Skeletal muscle satellite cell (primary cell): Measurements from ENCODE around the gene AK1. TPM values are rescaled to one million over a fixed set of nuclear protein-coding genes. Genes with fewer than 3 reads are reported as not detected.

Source experiments
- H3K27me3 ChIP-seq: 2 replicates; pipeline ENCODE4 v1.7.0; 2013; ENCODE audit warnings: low read length; ENCODE audit not compliant: control insufficient read depth, insufficient read depth
- H3K36me3 ChIP-seq: 2 replicates; pipeline ENCODE4 v1.7.0; 2013; ENCODE audit warnings: mild to moderate bottlenecking, control low read depth, low read length; ENCODE audit not compliant: insufficient read depth
- H3K4me1 ChIP-seq: 2 replicates; pipeline ENCODE4 v1.7.0; 2013; ENCODE audit warnings: low read length; ENCODE audit not compliant: control insufficient read depth, insufficient read depth
- H3K4me2 ChIP-seq: 2 replicates; pipeline ENCODE4 v1.7.0; 2013; ENCODE audit warnings: mild to moderate bottlenecking, low read length
- H3K4me3 ChIP-seq: 2 replicates; pipeline ENCODE4 v1.7.0; 2013; ENCODE audit warnings: low read length
- H3K9ac ChIP-seq: 2 replicates; pipeline ENCODE4 v1.7.0; 2013; ENCODE audit warnings: mild to moderate bottlenecking, low read depth, low read length, moderate library complexity
- H3K9me3 ChIP-seq: replicated peaks from 2 replicates; pipeline ENCODE4 v1.7.0; 2013; ENCODE audit warnings: mild to moderate bottlenecking, control low read depth, low read length
- small RNA-seq: library from RNA; depleted of rRNA; stranded (forward); fragments of <200 nt; gene quantifications from one replicate; pipeline ENCODE3, GENCODE V24; 2012

The AK1 gene

DNA sequence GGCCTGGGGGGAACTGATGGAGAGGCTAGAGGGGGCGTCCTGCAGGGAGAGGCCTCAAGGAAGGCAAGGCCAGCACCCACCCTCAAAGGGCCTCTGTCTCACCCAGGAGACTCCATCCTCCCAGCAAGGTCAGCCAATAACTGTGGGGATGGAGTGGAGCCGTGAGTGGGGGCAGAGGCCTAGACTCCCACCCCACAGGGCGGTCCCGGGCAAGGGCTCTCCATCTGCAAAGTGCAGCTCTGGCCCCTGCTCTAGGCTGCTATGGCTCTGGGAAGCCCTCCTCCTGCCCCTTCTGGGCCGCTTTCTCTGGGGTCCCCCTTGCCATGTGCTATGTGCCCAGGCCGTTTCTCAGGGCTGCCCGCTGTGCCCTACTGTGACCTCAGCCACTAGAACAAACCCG is 60.7 kb downstream of the AK1 start:
- Histone ChIP-seq H3K4me3 (no peak overlapping the region), H3K4me1 (no peaks in the 10 kb centered on the region), H3K9me3 (no peaks in the 10 kb centered on the region), H3K36me3 (peaks cover 84% of the 10 kb centered on the region), H3K4me2 (no peak overlapping the region), H3K27me3 (no peaks in the 10 kb centered on the region), H3K9ac (no peak overlapping the region)

Small RNAs within 50 kb of the gene (small RNA-seq; reads per million reads assigned to genes)
- gene MIR4672 (0.91 reads per million, percentile 25 among the genes with 10 or more reads in this experiment), gene RF00019 (not detected), gene RNA5SP296 (not detected)
